Measurements from ENCODE around the gene SMIM20. TPM values are rescaled to one million over a fixed set of nuclear protein-coding genes. Genes with fewer than 3 reads are reported as not detected.
A peak's percentile ranks its signal among the peaks of the same experiment; 100 is the strongest.

SMIM20 gene
- total RNA-seq, 4 donors from 2014 or later, result 12.2 to 17.1 (median 15.1) TPM

GRCh38 chr4:25969374-25970155 lies 55.5 kb downstream of the SMIM20 start:
- TF ChIP-seq EP300 (IDR thresholded peaks at IDR 0.05) (no peak), CTCF (IDR thresholded peaks at IDR 0.05) (no peak), POLR2AphosphoS5 (IDR thresholded peaks at IDR 0.05) (no peak), POLR2A (IDR thresholded peaks at IDR 0.05) (no peak)
- 81% methylated on average over 13 of the region's 13 CpGs for WGBS
- no peak overlapping the region for H3K27ac ChIP-seq

GRCh38 chr4:25970226-25970675 lies 56.2 kb downstream of the SMIM20 start:
- Histone ChIP-seq H3K36me3 (no peaks in the 10 kb centered on the region), H3K4me3 (no peak overlapping the region), H3K27me3 (no peaks in the 10 kb centered on the region), H3K27ac (no peak overlapping the region), H3K4me1 (no peaks in the 10 kb centered on the region), H3K9me3 (no peaks in the 10 kb centered on the region)
- no peak for TF ChIP-seq POLR2AphosphoS5 (IDR thresholded peaks at IDR 0.05)
- no peak for TF ChIP-seq EP300 (IDR thresholded peaks at IDR 0.05)
- no peak for TF ChIP-seq POLR2A (IDR thresholded peaks at IDR 0.05)
- no peak for TF ChIP-seq CTCF (IDR thresholded peaks at IDR 0.05)
- DNase-seq (ENCODE audit: low spot score in 2 of 2), result no peak
- WGBS, result 36% methylated on average over 10 of the region's 13 CpGs

More at GRCh38 chr4:25969374-25970155, 55.5 kb downstream of the SMIM20 start:
- no peaks in the 10 kb centered on the region for H3K9me3 ChIP-seq
- no peaks in the 10 kb centered on the region for H3K27me3 ChIP-seq
- H3K4me1 ChIP-seq, result no peaks in the 10 kb centered on the region
- H3K4me3 ChIP-seq, result no peak overlapping the region
- H3K36me3 ChIP-seq, result no peaks in the 10 kb centered on the region
- DNase-seq (ENCODE audit: low spot score in 2 of 2), result no peak

GRCh38 chr4:25970691-25971432 lies 56.8 kb downstream of the SMIM20 start:
- 84% methylated on average over 3 of the region's 6 CpGs for WGBS
- H3K27ac ChIP-seq, result no peak overlapping the region

GRCh38 chr4:25972366-25972765 lies 58.3 kb downstream of the SMIM20 start:
- H3K4me1 ChIP-seq, result no peaks in the 10 kb centered on the region
- no peaks in the 10 kb centered on the region for H3K27me3 ChIP-seq
- no peak overlapping the region for H3K27ac ChIP-seq
- H3K36me3 ChIP-seq, result no peaks in the 10 kb centered on the region
- H3K4me3 ChIP-seq, result no peak overlapping the region
- no peaks in the 10 kb centered on the region for H3K9me3 ChIP-seq
- peak in 1 of 2 donors; percentile 18 for DNase-seq (ENCODE audit: low spot score in 2 of 2)
- TF ChIP-seq POLR2AphosphoS5 (IDR thresholded peaks at IDR 0.05), result no peak
- TF ChIP-seq EP300 (IDR thresholded peaks at IDR 0.05), result no peak
- TF ChIP-seq POLR2A (IDR thresholded peaks at IDR 0.05), result no peak
- TF ChIP-seq CTCF (IDR thresholded peaks at IDR 0.05), result no peak
- WGBS, result 95% methylated on average over 4 of the region's 4 CpGs

More at GRCh38 chr4:25970691-25971432, 56.8 kb downstream of the SMIM20 start:
- no peaks in the 10 kb centered on the region for H3K9me3 ChIP-seq
- H3K4me1 ChIP-seq, result no peaks in the 10 kb centered on the region
- peak in 1 of 2 donors; percentile 35 for DNase-seq (ENCODE audit: low spot score in 2 of 2)
- TF ChIP-seq CTCF (IDR thresholded peaks at IDR 0.05) (no peak), POLR2A (IDR thresholded peaks at IDR 0.05) (no peak), POLR2AphosphoS5 (IDR thresholded peaks at IDR 0.05) (no peak), EP300 (IDR thresholded peaks at IDR 0.05) (no peak)
- H3K36me3 ChIP-seq, result no peaks in the 10 kb centered on the region
- H3K4me3 ChIP-seq, result no peak overlapping the region
- H3K27me3 ChIP-seq, result no peaks in the 10 kb centered on the region
